MM.1S (cell line): ENCODE results near the gene SPINK14.

Experiments used
- DNase-seq: peaks from one replicate; pipeline ENCODE4 v3.0.0-alpha.2; 2015
- H2AFZ ChIP-seq: fragments of 300-600 bp; sonication (generic); 2 replicates; pipeline ENCODE4 v1.6.0; 2016; ENCODE audit warnings: antibody characterized with exemption, low read length
- H3F3A ChIP-seq: fragments of 300-600 bp; sonication (generic); 2 replicates; pipeline ENCODE4 v1.6.1; 2016; ENCODE audit warnings: mild to moderate bottlenecking, antibody characterized with exemption, low read length, moderate library complexity, mixed read lengths; ENCODE audit not compliant: insufficient read depth
- H3K27ac ChIP-seq: fragments of 300-600 bp; sonication (generic); 2 replicates; pipeline ENCODE4 v1.5.1; 2016; ENCODE audit warnings: mild to moderate bottlenecking, low read length
- H3K27me3 ChIP-seq: fragments of 300-600 bp; sonication (generic); replicated peaks from 2 replicates; pipeline ENCODE4 v1.6.0; 2016; ENCODE audit warnings: low read length; ENCODE audit not compliant: insufficient read depth
- H3K36me3 ChIP-seq: fragments of 300-600 bp; sonication (generic); replicated peaks from 2 replicates; pipeline ENCODE4 v1.6.1; 2016; ENCODE audit warnings: mild to moderate bottlenecking, low read length, mixed read lengths; ENCODE audit not compliant: insufficient read depth
- H3K4me1 ChIP-seq: fragments of 300-600 bp; sonication (generic); 2 replicates; pipeline ENCODE4 v1.6.1; 2016; ENCODE audit warnings: low read length, mixed read lengths
- H3K4me2 ChIP-seq: fragments of 300-600 bp; sonication (generic); 2 replicates; pipeline ENCODE4 v1.6.0; 2016; ENCODE audit warnings: low read depth, low read length
- H3K4me3 ChIP-seq: fragments of 300-600 bp; sonication (generic); 2 replicates; pipeline ENCODE4 v1.5.1; 2016; ENCODE audit warnings: low read length, mixed read lengths
- H3K79me2 ChIP-seq: fragments of 300-600 bp; sonication (generic); 2 replicates; pipeline ENCODE4 v1.6.1; 2016; ENCODE audit warnings: mixed run types, low read length, mixed read lengths
- H3K9ac ChIP-seq: fragments of 300-600 bp; sonication (generic); 2 replicates; pipeline ENCODE4 v1.6.1; 2016; ENCODE audit warnings: low read length, mixed read lengths
- H3K9me2 ChIP-seq: fragments of 300-600 bp; sonication (generic); replicated peaks from 2 replicates; pipeline ENCODE4 v1.6.1; 2016; ENCODE audit warnings: mild to moderate bottlenecking, low read length, mixed read lengths; ENCODE audit not compliant: insufficient read depth
- H3K9me3 ChIP-seq: fragments of 300-600 bp; sonication (generic); replicated peaks from 2 replicates; pipeline ENCODE4 v1.6.1; 2016; ENCODE audit warnings: mild to moderate bottlenecking, low read length, mixed read lengths; ENCODE audit not compliant: insufficient read depth
- H4K20me1 ChIP-seq: fragments of 300-600 bp; sonication (generic); 2 replicates; pipeline ENCODE4 v1.6.1; 2016; ENCODE audit warnings: mild to moderate bottlenecking, low read length, moderate library complexity, mixed read lengths; ENCODE audit not compliant: insufficient read depth
- EZH2 ChIP-seq: fragments of 300-600 bp; sonication (generic); optimal IDR thresholded peaks from 2 replicates; pipeline ENCODE3; 2017; ENCODE audit warnings: low read depth, mild to moderate bottlenecking, antibody characterized with exemption, low read length, mixed read lengths
- EZH2phosphoT487 ChIP-seq: fragments of 300-600 bp; sonication (generic); IDR thresholded peaks from 2 replicates; pipeline ENCODE4 v1.6.1; 2018; ENCODE audit warnings: antibody characterized with exemption, low read length
- TF ChIP-seq, protein P1 (sequence below): fragments of 300-600 bp; sonication (generic); IDR thresholded peaks from 2 replicates; pipeline ENCODE4 v1.5.1; 2016; ENCODE audit warnings: antibody characterized with exemption, low read length, mixed read lengths

SPINK14 gene

GRCh38 chr5:148221508-148221907 lies 53.2 kb downstream of the SPINK14 start:
- Histone ChIP-seq H2AFZ (no peak overlapping the region), H3K9me3 (no peaks in the 10 kb centered on the region), H3F3A (no peaks in the 10 kb centered on the region), H3K36me3 (no peaks in the 10 kb centered on the region), H3K9ac (no peak overlapping the region), H3K4me3 (no peak overlapping the region), H3K79me2 (no peaks in the 10 kb centered on the region), H3K9me2 (no peaks in the 10 kb centered on the region), H3K27ac (no peak overlapping the region), H3K4me2 (no peak overlapping the region), H4K20me1 (no peaks in the 10 kb centered on the region), H3K4me1 (no peaks in the 10 kb centered on the region), H3K27me3 (no peaks in the 10 kb centered on the region)
- TF ChIP-seq EZH2, result no peak
- TF ChIP-seq, protein P1, sequence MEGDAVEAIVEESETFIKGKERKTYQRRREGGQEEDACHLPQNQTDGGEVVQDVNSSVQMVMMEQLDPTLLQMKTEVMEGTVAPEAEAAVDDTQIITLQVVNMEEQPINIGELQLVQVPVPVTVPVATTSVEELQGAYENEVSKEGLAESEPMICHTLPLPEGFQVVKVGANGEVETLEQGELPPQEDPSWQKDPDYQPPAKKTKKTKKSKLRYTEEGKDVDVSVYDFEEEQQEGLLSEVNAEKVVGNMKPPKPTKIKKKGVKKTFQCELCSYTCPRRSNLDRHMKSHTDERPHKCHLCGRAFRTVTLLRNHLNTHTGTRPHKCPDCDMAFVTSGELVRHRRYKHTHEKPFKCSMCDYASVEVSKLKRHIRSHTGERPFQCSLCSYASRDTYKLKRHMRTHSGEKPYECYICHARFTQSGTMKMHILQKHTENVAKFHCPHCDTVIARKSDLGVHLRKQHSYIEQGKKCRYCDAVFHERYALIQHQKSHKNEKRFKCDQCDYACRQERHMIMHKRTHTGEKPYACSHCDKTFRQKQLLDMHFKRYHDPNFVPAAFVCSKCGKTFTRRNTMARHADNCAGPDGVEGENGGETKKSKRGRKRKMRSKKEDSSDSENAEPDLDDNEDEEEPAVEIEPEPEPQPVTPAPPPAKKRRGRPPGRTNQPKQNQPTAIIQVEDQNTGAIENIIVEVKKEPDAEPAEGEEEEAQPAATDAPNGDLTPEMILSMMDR, result no peak
- TF ChIP-seq EZH2phosphoT487, result no peak
- no peak for DNase-seq

DNA sequence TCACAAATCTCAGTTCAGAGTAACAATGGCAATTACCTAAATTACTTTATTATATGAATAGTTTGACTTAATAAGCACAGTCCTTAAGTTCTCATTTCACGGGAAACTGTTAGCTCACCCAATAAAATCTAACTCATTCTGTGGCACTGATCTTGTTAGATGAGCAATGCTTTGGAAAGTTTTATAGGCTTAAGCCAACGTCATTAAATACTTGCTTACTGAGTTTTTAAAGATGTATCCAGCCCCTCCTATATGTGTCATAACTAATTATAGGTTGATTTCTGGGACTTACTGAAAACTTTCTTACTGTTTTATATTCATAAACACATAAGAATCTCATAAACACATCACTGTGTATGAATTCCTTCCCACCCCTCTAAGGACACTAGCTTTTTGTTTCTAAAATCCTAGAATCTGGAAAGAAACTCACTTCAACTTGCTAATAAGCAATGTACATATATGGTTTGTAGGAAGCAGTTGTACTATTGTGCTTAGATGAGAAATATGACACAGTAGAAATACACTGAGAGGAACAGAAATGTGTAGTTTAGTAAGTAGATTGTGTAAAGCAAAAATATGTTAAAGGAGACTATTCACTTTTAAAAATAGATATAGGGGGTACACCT lies 55.9 kb downstream of the SPINK14 start:
- Histone ChIP-seq H2AFZ (no peak overlapping the region), H4K20me1 (no peaks in the 10 kb centered on the region), H3K9ac (no peak overlapping the region), H3K36me3 (no peaks in the 10 kb centered on the region), H3K9me3 (no peaks in the 10 kb centered on the region), H3K4me3 (no peak overlapping the region), H3K27me3 (no peaks in the 10 kb centered on the region), H3F3A (no peaks in the 10 kb centered on the region), H3K27ac (no peak overlapping the region), H3K79me2 (no peaks in the 10 kb centered on the region), H3K9me2 (no peaks in the 10 kb centered on the region), H3K4me1 (no peaks in the 10 kb centered on the region), H3K4me2 (no peak overlapping the region)
- TF ChIP-seq EZH2, result no peak
- no peak for TF ChIP-seq EZH2phosphoT487
- DNase-seq, result no peak
